GM19397 (cell line): ENCODE data around the gene ICOSLG.
"Not testable (repeated sequence)": the region's sequence is repeated elsewhere in the genome, so short reads cannot be mapped to it uniquely, and the experiment has no call there.

Experiments used
- ATAC-seq: cut with Tn5 transposase; IDR thresholded peaks from one replicate; pipeline ENCODE4 v1.9.1; 2021; ENCODE audit warnings: mild to moderate bottlenecking, moderate library complexity; ENCODE audit not compliant: unreplicated experiment

ICOSLG gene

GRCh38 chr21:44265734-44266270, 25.1 kb upstream of the ICOSLG start:
- ATAC-seq, result no peak

DNA sequence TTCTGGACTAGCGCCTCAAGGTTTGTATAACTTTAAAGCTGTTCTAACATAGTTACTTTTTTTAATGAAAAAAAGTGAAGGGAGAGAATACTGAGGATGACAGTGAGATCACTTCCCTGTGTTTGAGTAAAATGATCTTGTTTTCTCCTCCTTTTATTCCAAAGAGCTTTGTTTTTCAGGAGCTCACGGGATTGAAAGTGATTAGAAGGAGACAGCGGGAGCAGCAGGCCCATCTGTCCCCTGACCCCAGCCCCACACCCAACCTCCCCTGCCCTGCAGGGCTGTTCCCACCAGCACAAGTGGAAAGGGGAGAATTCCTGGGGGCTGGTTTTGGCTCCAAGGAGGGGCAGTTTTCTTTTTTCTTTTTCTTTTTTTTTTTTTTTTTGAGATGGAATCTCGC, 23.0 kb upstream of the ICOSLG start:
- ATAC-seq, result no peak

GRCh38 chr21:44263221-44263760, 22.5 kb upstream of the ICOSLG start:
- no peak for ATAC-seq

DNA sequence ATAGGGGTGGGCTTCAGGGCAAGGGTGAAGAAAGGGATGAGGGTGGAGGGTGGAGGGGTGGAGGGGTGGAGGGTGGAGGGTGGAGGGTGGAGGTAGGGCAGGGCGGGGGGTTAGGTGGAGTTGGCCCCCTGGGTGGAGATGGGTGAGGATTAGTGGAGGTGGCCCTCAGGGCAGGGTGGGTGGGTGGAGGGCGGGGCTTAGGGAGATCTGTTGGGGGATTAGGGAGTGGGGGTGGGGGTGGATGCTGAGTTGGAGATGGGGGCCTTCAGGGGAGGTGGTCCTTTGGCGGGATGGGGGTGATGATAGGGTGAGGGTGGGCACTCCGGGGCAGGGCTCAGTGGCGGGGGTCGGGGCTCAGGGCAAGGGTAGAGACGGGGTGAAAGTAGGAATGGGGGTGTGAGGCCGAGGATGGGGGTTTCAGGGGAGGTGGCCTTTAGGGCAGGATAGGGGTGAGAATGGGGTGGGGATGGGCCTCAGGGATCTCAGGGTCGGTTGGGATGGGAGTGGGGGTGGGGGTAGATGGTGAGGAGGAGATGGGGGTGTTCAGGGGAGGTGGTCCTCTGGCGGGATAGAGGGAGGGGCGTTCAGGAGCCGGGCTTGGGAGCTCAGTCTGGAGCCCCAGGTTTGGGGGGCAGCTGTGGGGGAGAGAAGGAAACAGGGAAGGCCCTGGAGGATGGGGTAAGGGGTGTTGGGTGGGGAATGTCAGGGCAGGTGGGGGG, 21.8 kb upstream of the ICOSLG start:
- ATAC-seq, result no peak

DNA sequence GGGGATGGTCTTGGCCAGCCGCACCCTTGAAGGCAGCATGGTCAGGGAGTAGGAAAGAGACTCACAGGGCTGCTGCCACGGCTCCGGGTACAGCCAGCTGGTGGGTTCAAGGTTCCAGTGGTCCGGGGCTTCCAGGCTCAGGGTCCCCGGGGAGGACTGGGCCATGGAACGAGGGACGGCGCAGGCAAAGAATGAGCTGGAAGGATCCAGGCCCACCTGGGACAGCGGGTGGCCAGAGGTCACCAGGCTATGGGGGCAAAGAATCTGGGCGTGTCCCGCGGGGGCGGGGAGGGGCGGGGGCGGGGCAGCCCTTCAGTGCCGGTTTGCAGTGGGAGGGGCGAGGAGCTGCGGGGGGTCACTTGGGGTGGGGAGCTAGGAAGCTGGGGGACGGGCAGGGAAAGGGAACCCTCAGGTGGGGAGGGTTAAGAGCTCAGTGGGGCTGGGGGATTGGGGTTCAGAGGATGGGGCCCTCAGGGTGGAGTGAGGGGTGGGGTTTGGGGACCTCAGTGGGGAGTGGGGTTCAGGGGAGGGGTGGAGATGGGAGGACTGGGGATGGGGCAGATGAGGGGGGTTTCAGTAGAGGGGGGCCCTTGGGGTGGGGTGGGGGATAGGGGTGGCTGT, 21.0 kb upstream of the ICOSLG start, which contains the start of gene DNMT3L:
TSS of gene DNMT3L (minus strand) at position 223 of the 621 bp plus-strand sequence. CDS start 638 bp downstream, outside the sequence.
- ATAC-seq, result no peak

GRCh38 chr21:44260791-44261631, 20.3 kb upstream of the ICOSLG start:
- no peak for ATAC-seq

- no peak for ATAC-seq
These were observed 19.3 kb upstream of the ICOSLG start for GRCh38 chr21:44260066-44260465.

- no peak for ATAC-seq
These were observed 18.5 kb upstream of the ICOSLG start for GRCh38 chr21:44259082-44259705.

DNA sequence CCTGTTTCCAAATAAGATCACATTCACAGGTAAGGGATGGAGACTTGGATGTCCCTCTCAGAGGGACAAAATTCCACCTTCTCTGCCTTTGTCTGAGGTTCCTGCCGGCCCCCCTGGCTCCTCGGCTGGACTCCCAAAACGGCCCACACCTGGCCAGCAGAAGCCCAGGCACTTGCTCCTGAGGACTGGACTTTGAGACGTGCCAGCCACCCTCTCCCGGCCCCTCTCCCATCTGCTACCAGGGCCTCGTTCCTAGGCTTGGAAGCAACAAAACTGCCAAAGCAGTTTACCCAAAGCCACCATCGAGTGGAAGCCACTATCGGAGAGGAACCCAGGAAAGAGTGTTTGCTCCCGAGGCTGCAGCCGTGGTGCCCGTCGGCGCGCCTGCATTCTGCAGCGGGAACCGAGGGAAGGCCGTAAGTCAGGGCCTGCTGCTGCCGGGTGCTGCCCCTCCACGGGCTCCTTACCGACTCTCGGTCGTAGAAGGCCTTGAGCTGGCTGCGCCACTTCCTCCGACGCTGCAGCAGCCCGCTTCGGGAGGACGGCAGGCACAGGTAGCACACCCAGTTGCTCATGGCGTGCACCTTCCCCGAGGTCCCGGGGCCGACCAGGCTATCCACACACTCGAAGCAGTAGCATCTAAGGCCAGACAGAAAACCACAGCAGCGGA, 17.4 kb upstream of the ICOSLG start:
- no peak for ATAC-seq

GRCh38 chr21:44255511-44255981, 14.8 kb upstream of the ICOSLG start:
- no peak for ATAC-seq

GRCh38 chr21:44253832-44254710, 13.3 kb upstream of the ICOSLG start:
- ATAC-seq, result no peak

DNA sequence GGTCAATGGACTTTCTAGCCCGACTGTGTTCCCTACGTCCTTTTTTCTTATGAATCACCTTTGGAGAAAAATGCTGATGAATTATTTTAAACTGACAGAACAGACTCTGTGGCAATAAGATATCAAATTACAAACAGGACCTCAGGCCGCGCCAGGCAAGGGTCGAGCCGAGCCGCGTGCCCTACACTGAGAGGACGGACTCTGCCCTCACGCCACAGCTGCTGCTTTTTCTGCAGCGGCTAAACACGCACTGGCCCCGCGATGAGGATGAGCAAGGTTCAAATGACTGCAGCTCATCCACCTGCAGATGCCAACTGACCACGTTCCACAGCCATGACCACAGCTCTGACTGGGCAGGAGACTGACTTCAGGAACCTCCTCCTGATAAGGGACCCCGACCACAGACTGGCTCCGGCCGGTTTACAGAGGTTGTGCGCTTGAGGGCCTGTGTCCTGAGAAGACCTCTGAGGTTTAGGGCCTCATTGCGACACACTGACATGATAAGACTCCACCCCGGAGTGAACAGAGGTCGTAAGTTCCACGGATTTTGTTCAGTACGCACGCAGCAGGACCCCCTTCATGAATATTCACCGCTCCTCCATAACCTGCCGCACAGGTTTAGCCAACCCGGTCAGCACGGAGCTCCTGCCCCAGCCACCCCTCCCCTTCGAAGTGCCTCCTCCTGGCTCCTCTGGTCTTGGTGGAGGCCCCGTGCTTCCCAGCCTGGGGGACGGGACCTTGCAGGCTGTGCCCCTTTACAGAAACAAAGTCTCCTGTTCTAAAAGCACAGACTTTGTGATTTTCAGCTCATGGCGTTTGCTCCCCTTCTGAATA, 8.7 kb upstream of the ICOSLG start:
- ATAC-seq, result not testable (repeated sequence)

- ATAC-seq, result not testable (repeated sequence)
These were observed 7.2 kb upstream of the ICOSLG start for GRCh38 chr21:44247904-44248303.

- ATAC-seq, result peak; percentile 41
These were observed 3.2 kb upstream of the ICOSLG start for GRCh38 chr21:44243980-44244379.

- ATAC-seq, result peak; percentile 31
These were observed 538 bp upstream of the ICOSLG start for GRCh38 chr21:44241281-44241680.

DNA sequence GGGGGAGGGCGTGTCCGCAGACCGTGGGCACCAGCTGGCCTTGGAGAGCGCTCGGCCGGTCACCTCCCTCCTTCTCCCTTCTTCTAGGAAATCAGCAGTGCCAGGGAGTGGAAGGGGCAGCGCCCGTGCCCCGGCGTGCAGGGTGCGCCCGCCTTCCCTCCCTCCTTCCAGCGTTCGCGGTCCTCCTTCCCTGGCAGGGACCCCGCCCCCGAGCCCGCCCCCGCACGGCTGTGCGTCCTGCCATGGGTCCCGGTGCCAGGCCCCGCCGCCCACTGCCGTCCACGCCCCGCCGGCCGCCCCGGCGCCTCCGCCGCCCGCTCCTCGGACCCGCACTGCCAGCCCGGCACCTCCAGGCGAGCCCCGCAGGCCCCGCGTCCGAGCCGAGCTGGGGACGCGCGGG, 390 bp downstream of the ICOSLG start:
- not testable (repeated sequence) for ATAC-seq

GRCh38 chr21:44229561-44229960, 11.2 kb downstream of the ICOSLG start:
- not testable (repeated sequence) for ATAC-seq

DNA sequence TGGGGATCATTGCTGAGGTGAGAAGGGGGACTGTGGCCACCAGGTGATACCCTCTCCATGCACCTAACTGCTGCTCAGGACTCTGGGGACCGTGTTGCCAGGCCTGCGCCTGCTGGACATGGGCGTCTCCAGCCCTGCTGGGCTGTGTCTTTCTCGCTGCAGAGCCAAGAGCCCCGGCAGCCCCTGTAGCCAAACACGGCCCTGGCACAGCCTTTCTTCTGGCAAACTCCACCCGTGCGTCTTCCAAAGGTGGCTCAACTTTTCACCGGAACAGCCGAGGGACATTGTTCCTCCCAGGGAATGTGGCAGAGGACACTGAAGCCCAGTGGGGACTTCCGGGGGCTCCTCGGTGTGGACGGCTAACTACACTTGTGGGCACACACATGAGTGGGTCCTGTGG, 12.6 kb downstream of the ICOSLG start:
- not testable (repeated sequence) for ATAC-seq
